Endothelial cell (in vitro differentiated cells): ENCODE results near the gene PRPSAP1. TPM values are rescaled to one million over a fixed set of nuclear protein-coding genes. Genes with fewer than 3 reads are reported as not detected.

Source experiments
- DNase-seq: peaks from one replicate; pipeline ENCODE4 v3.0.0; 2021; ENCODE audit warnings: low spot score
- H3K27ac Mint-ChIP-seq: one replicate; pipeline ENCODE4 v1.8.0; 2021; ENCODE audit warnings: mixed read lengths, inconsistent platforms; ENCODE audit not compliant: unreplicated experiment
- H3K27me3 Mint-ChIP-seq: one replicate; pipeline ENCODE4 v1.8.0; 2021; ENCODE audit warnings: mild to moderate bottlenecking, moderate library complexity, mixed read lengths, inconsistent platforms; ENCODE audit not compliant: unreplicated experiment
- H3K36me3 Mint-ChIP-seq: one replicate; pipeline ENCODE4 v1.8.0; 2021; ENCODE audit warnings: mild to moderate bottlenecking, low read depth, mixed read lengths, inconsistent platforms; ENCODE audit not compliant: unreplicated experiment
- H3K4me1 Mint-ChIP-seq: one replicate; pipeline ENCODE4 v1.8.0; 2021; ENCODE audit warnings: mild to moderate bottlenecking, mixed read lengths, inconsistent platforms; ENCODE audit not compliant: unreplicated experiment
- H3K4me3 Mint-ChIP-seq: one replicate; pipeline ENCODE4 v1.8.0; 2021; ENCODE audit warnings: mild to moderate bottlenecking, mixed read lengths, inconsistent platforms; ENCODE audit not compliant: unreplicated experiment
- H3K9me3 Mint-ChIP-seq: one replicate; pipeline ENCODE4 v1.8.0; 2021; ENCODE audit warnings: mixed read lengths, inconsistent platforms; ENCODE audit not compliant: unreplicated experiment
- CTCF ChIP-seq: fragments of 200-600 bp; sonication (generic); IDR thresholded peaks from one replicate; pipeline ENCODE4 v1.5.0; 2021; ENCODE audit warnings: antibody characterized with exemption; ENCODE audit not compliant: unreplicated experiment
- total RNA-seq: library from RNA; stranded (reverse); fragmentation: NEBNext Ultra II Directional; extraction: Animal tissue kit (Norgen Biotek cat#: 25700); gene quantifications from one replicate; pipeline ENCODE4 v1.2.1, GENCODE V29; 2021; ENCODE audit not compliant: unreplicated experiment

The PRPSAP1 gene
- total RNA-seq, 1 donor from 2014 or later = 136 TPM

DNA sequence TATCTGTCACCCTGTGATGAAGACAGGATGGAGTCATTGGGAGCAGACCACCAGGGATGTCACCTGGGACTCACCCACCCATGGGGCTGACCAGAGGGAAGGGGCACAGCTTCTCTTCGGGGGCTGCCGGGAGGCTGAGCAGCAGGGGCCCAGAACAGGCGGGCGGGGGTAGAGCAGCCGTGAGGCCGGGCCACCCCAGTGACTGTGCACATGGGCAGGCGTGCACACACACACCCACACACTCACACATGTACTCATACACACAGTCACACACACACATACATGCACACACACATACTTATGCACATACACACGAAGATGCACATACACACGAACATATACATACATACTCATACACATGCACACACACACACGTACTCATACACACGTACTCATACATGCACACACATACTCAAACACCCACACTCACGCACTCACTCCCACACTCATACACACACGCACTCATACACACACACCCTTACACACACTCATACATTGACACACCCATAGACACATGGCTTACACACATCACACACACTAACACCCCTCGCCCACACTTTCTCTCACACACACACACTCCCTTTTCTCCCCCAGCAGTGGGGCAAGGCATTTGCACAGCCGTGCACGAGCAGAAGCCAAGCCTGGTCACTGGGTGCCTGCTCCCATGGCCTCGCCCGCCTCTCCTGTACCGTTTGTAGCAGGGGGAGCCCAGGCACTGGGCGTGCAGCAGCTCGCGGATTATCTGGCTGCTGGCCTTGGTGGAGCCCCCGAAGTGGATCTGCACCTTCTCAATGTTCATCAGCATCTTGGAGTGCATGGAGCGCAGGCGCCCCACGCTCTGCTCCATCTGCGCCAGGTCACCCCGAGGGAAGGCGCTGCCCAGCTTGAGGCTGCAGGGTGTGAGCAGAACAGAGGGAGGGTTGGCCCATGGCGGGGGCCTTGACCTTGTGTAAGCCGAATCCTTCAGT is 76.1 kb downstream of the PRPSAP1 start:
- H3K9me3 Mint-ChIP-seq = no peaks in the 10 kb centered on the region
- DNase-seq = no peak
- no peak overlapping the region for H3K27ac Mint-ChIP-seq
- peaks cover 3% of the 10 kb centered on the region for H3K4me1 Mint-ChIP-seq
- peaks cover 15% of the 10 kb centered on the region for H3K36me3 Mint-ChIP-seq
- peaks cover 14% of the 10 kb centered on the region for H3K27me3 Mint-ChIP-seq
- no peak for TF ChIP-seq CTCF
- H3K4me3 Mint-ChIP-seq = peak overlapping the region; percentile 10

GRCh38 chr17:76276461-76277299 is 77.0 kb downstream of the PRPSAP1 start:
- H3K27me3 Mint-ChIP-seq = peaks cover 13% of the 10 kb centered on the region
- TF ChIP-seq CTCF = no peak
- no peak overlapping the region for H3K27ac Mint-ChIP-seq
- peaks cover 11% of the 10 kb centered on the region for H3K36me3 Mint-ChIP-seq
- no peak for DNase-seq
- peaks cover 3% of the 10 kb centered on the region for H3K4me1 Mint-ChIP-seq
- H3K4me3 Mint-ChIP-seq = no peak overlapping the region
- no peaks in the 10 kb centered on the region for H3K9me3 Mint-ChIP-seq

DNA sequence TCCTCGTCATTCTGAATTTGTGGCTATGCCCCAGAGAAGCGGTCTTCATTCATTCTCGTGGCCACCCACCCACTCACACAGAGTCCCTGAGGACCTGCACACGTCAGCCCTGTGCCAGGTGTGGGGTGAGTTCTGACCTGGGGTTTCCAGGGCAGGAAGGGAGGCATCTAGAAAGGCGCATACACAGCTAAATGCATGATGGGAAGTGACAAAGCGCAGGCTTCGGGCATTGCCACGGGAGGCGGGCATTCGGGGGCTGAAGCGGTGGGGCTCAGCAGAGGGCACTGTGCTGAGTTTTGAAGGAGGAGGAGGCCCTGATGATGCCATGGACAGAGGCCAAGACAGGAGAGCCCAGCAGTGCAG is 77.7 kb downstream of the PRPSAP1 start:
- H3K4me1 Mint-ChIP-seq = peaks cover 7% of the 10 kb centered on the region
- H3K36me3 Mint-ChIP-seq = peaks cover 11% of the 10 kb centered on the region
- no peaks in the 10 kb centered on the region for H3K9me3 Mint-ChIP-seq
- peaks cover 16% of the 10 kb centered on the region for H3K27me3 Mint-ChIP-seq
- H3K4me3 Mint-ChIP-seq = no peak overlapping the region
- DNase-seq = no peak
- no peak overlapping the region for H3K27ac Mint-ChIP-seq
- no peak for TF ChIP-seq CTCF

DNA sequence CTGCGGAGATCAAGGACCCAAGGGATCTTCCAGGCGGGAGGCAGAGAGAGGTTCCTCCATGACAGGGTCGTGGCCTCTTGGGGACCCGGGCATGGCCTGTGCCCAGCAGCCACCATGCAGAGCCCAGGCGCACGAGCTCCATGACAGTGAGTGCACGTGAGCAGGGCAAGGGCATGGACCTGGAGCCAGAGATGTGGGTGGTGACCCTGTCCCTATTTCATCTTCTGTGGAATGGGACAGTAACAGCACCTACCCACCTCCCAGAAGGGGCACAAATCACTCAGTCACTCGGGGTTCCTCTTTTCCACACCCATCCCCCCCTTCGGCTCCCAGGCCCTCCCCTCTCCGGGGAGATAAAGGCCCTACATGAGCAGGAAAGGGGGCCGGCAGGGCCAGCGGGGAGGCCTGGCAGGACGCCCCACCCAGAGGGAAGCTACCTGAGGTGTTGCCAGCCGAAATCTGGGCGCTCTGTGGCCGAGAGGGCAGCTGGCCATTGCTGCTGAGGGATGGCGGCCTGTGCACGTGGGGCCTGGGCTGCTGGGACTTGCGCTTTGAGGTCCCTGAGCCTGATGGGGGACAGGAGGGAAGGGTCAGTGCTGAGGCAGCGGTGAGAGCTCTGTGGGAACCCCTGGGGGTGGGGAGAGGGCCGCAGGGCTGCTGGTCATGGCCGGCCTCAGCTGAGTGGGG is 78.2 kb downstream of the PRPSAP1 start:
- H3K36me3 Mint-ChIP-seq = peaks cover 11% of the 10 kb centered on the region
- DNase-seq = no peak
- peaks cover 8% of the 10 kb centered on the region for H3K4me1 Mint-ChIP-seq
- H3K4me3 Mint-ChIP-seq = no peak overlapping the region
- no peak for TF ChIP-seq CTCF
- peaks cover 21% of the 10 kb centered on the region for H3K27me3 Mint-ChIP-seq
- no peak overlapping the region for H3K27ac Mint-ChIP-seq
- no peaks in the 10 kb centered on the region for H3K9me3 Mint-ChIP-seq
